SH-SY5Y (cell line): ENCODE results near the gene ANXA11.

Source experiments
- GATA2 ChIP-seq: IDR thresholded peaks from 2 replicates; pipeline ENCODE4 v1.6.1; 2011; ENCODE audit warnings: mild to moderate bottlenecking, low read depth, low read length
- GATA3 ChIP-seq: IDR thresholded peaks from 2 replicates; pipeline ENCODE4 v1.6.1; 2011; ENCODE audit warnings: low read depth, mild to moderate bottlenecking, low read length, moderate library complexity

DNA sequence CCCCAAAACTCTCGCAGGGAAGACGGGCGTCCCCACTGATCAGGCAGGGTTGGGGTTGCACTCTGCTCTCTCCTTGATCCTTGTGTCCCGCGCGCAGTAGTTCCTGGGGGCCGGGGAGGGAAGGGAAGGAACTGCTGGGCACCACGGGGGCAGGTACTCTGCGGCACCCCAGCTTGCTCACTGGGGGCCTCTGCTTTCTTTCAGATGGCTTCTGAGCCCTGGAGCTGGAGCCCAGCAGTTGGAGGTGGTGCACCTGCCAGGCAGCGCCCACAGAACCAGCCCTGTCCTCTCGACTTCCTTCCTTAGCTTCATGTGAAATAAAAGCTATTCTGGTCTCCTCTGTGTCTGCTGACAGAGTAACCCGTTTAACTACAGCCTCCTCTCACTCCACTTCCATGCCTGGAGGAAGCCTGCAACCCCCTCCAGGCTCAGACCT lies 60.6 kb downstream of the ANXA11 start:
- TF ChIP-seq GATA2 (no peak), GATA3 (no peak)
